ENCODE data around the gene CLEC4A.
A peak's percentile ranks its signal among the peaks of the same experiment; 100 is the strongest.
"Not testable (repeated sequence)": the region's sequence is repeated elsewhere in the genome, so short reads cannot be mapped to it uniquely, and the experiment has no call there.

Gene CLEC4A

DNA sequence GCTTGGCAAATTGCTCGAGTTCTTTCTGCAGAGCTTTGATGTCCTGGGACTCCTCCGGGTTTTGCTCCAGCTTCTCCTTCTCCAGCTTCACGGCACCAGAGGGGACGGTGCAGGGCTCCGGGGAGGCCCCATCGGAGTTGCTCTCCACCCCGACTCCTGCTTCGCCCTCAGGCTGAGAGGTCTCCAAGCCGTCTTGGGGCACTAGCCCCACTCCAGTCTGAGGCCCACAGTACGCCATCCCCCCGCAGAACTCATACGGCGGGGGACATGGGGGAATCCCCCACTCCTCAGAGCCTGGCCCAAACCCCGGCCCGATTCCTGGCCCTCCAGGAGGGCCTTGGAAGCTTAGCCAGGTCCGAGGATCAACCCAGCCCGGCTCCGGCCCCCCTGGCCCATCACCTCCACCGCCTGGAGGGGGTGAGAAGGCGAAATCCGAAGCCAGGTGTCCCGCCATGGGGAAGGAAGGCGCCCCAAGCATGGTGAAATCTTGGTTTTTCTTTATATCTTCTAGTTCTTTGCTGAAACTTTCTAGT lies 11.0 kb downstream of the CLEC4A start:
- not testable (repeated sequence) for DNase-seq (ENCODE audit: low read depth)

DNA sequence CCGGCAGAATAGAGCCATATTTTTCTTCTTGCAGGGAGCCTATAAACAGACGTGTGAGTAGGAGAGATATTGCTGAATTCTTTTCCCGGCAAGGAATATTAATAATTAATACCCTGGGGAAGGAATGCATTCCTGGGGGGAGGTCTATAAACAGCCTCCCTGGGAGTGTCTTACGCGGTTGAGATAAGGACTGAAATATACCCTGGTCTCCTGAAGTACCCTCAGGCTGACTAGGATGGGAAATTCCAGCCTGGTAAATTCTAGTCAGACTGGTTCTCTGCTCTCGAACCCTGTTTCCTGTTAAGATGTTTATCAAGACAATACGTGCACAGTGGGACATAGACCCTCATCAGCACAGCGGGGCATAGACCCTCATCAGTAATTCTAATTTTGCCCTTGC lies 18.2 kb downstream of the CLEC4A start:
- DNase-seq (ENCODE audit: low read depth) = not testable (repeated sequence)

DNA sequence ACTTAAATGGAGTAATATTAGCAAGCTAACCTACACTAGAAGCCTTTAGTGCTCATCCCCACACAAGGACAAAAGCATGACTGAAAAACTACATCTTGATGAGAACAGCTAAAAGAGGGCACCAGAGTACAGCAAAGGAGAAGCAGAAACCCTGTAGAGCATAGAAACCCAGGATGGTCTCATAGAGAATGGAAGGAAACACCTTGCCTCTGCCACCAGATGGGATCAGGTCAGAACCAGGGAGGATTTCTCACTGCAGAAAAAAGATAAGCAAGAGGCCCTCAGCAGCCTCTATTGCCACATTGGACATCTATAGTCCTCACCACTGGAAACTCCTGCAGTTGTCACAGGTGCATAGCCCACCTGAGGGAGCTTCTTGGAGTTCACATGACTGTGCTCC lies 19.8 kb downstream of the CLEC4A start:
- DNase-seq (ENCODE audit: low read depth) = no peak

DNA sequence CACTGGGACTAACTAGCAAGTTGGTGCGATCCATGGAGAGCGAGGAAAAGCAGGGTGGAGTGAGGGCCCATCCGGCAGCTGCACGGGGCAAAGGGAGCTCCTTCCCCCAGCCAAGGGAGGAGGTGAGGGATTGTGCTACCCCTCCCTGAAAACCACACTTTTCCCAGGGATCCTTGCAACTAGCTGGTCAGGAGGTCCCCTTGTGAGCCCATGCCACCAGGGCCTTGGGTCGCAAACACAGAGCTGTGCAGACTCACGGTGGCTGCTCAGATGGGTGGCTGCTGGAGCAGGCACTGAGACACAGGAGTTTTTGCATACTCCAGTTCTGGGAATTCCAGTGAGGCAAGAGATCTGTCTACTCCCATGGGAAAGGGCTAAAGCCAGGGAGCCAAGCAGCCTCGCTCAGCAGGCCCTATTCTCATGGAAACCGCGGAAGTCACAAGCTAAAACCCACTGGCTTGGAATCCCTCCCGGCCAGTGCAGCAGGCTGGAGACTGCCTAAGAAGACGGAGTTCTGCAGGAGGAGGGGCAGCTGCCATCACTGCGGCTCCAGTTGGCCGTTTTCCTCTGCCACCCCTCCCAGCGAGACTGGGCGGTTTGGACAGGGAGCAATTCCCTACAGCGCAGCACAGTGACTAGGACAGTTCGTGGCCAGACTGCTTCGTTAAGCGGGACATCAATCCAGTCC lies 22.5 kb downstream of the CLEC4A start:
- DNase-seq (ENCODE audit: low read depth) = no peak

DNA sequence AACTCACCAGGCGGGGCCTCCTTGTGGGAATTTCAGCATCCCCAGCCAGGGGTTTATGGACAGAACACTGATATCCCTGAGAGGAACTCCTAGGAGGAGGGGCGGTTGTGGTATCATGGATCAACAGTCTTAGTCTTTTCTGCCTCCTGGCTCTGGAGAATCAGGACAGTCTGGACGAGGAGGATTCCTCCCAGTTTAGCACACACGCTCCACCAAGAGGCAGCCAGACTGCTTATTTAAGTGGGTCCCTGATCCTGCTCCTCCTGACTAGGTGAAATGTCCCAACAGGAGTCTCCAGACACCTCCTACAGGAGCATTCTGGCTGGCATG lies 23.0 kb downstream of the CLEC4A start:
- DNase-seq (ENCODE audit: low read depth) = no peak

DNA sequence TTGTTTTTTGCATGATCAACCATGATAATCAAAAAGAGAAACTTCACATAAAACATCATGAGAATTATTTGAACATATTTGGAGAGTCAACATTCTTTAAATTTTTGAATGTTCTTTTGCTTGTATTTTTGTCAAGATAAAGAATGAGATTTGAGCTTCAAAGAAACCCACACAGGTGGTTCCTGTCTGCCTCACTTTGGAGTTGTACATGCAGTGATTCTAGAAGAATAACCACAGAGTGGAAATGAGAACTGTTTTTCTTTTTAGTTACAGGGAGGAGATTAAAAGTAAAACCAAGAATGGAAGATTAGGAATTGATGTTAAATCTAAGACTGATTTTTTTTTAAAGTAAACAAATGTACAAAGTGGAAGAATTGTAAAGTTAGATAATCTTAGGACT lies 31.1 kb downstream of the CLEC4A start:
- DNase-seq (ENCODE audit: low read depth) = no peak

DNA sequence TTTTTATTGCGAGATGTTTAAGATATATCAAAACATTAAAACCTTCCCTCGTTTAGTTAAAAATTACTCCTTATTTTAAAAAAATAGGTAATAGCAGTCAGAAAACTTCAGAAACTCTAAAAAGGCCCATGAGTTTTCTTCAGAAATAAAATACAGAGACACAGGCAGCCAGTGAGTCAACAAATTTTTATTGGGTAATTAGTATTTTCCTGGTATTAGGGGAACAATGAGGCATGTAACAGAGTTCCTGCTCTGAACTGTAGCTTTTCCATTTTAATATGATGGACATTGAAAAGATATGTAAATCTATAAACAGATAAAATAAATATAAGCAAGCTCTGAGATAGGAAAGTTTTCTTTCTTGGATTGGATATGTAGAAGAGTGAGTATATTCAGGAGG lies 33.0 kb downstream of the CLEC4A start:
- no peak for DNase-seq (ENCODE audit: low read depth)

DNA sequence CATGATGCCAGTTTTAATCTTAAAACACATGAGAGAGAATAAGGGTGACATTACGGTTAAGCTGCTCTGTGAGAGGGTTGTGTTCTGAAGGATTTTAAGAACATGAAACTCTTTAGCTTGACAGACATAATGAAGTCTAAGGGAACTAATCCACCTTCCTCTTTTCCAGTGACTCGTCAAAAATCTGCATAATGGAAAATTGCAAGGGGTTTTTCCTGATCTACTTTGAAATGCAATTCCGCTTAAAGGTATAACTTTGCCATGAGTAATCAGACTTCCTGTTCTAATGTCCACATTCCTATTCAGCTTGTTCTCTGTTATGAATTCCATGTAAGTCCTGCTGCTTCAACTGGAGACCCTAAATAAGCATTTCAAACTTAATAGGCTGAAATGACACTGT lies 33.4 kb downstream of the CLEC4A start, which contains the start of gene ZNF705A:
Gene ZNF705A (plus strand): TSS at position 171 of the 400 bp plus-strand sequence. CDS start 15,611 bp downstream, outside the sequence.
- no peak for DNase-seq (ENCODE audit: low read depth)

DNA sequence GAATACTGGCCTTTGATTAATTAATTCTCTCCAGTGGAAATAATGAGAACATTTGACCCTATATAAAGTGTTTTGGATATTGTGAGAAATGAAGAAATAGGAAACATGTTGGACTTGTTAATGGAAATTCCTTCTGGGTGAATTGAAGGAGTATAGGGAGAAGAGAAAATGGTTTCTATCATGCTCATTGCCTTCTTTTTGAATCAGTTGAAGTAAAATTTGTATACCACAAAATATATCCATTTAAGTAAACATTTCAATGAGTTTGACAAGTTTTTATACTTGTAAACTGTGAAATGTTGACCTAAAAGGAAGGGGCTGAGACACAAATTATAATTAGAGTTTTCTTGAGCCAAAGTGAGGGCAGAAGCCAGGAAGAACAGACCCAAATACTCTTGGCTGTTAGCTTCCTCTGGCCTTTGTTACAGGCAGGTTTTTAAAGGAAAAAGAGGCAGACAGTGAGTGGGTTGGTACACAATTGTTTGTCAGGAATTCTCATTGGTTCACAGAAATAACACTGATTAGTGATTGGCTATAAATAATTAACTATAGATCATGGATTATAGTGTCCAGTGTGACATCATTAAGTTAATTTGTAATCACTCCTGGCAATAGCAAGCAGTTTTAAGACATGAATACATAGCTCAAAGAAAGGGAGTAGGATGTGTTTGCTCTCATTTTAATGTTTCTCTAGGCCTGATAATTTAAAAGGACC lies 34.2 kb downstream of the CLEC4A start:
- no peak for DNase-seq (ENCODE audit: low read depth)

DNA sequence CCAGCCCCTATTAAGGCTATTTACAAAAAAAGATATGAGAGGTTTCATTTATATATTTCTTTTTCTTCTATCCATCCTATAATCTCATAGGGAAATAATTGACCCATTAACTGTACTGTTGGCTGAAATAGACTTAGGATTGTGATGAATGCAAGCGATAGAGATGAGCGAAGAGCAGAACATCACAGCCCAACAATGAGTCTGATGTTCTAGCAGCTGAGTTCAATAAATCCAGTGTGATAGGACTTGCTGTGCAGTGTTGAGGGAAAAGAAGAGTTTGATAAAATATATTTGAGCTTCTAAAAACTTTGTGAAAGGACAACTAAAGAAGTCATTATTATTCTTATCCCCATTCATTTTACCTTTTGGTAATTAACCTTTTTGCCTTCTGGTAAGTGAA lies 49.5 kb downstream of the CLEC4A start:
- DNase-seq (ENCODE audit: low read depth) = not testable (repeated sequence)

DNA sequence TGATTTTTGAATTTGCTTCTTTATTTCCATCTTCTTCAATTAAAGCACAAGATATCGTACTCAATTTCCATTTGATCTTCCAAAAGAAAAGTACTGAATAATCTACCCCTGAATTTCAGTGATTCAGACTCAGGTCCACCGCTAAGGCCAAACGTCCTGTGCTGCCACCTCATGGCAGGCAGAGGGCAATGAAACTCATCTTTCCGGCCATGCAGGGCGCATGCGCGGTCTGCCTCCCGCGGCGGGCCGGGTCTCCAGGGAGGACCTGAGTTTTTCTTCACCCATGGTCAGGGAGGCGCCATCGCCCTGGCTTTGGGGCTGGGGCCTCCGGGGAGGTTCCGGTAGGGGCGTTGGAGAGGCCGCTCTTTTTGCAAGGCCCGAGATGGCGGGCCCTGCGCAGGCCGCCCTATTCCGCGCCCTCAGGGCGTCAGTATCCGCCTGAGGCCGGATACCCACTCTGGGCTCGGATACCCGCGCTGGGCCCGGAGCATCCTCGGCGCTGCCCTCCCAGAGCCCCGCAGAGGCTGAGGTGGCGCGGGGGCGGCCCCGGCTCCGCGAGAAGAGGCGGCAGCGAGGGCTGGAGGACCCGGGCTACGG lies 56.7 kb downstream of the CLEC4A start:
- peak; percentile 37 for DNase-seq (ENCODE audit: low read depth)

DNA sequence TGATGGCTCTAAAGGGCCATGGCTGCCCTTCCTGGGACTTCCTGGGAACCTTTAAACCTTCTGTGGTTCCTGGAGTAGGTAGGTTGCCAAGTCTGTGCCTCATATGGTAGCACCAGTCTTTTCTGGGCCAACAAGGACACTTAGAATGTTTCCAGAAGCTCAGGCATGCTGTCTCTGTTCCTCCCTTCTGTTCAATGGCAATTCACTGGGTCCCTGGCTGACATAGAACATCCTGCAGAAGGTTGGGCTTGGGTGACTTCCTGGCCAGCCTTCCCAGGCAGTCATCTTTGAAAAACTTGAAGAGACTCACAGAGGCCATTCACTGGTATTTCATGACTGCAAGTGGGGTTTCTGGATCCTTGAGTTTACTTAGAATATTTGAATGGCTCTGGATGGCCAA lies 57.9 kb downstream of the CLEC4A start:
- not testable (repeated sequence) for DNase-seq (ENCODE audit: low read depth)

DNA sequence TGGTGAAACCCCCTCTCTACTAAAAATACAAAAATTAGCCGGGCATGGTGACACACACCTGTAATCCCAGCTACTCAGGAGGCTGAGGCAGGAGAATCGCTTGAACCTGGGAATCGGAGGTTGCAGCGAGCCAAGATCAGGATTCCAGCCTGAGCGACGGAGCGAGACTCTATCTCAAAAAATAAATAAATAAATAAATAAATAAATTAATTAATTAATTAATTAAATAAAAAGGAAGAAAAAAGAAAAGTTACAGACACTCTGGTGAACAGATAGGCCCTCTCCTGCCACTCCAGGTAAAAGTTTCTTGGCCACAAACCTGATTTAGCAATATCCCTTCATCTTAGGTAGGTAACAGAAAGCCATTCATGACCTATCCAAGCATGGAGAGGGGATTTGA lies 59.5 kb downstream of the CLEC4A start:
- DNase-seq (ENCODE audit: low read depth) = not testable (repeated sequence)

DNA sequence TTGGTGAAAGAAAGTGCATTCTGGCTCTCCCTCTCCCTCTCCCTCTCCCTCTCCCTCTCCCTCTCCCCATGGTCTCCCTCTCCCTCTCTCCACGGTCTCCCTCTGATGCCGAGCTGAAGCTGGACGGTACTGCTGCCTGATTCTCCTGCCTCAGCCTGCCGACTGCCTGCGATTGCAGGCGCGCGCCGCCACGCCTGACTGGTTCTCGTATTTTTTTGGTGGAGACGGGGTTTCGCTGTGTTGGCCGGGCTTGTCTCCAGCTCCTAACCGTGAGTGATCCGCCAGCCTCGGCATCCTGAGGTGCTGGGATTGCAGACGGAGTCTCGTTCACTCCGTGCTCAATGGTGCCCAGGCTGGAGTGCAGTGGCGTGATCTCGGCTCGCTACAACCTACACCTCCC lies 59.9 kb downstream of the CLEC4A start:
- not testable (repeated sequence) for DNase-seq (ENCODE audit: low read depth)

DNA sequence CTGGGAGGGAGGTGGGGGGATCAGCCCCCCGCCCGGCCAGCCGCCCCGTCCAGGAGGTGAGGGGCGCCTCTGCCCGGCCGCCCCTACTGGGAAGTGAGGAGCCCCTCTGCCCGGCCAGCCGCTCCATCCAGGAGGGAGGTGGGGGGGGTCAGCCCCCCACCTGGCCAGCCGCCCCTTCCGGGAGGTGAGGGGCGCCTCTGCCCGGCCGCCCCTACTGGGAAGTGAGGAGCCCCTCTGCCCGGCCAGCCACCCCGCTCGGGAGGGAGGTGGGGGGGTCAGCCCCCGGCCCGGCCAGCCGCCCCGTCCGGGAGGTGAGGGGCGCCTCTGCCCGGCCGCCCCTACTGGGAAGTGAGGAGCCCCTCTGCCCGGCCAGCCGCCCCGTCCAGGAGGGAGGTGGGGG lies 60.8 kb downstream of the CLEC4A start:
- DNase-seq (ENCODE audit: low read depth) = not testable (repeated sequence)

DNA sequence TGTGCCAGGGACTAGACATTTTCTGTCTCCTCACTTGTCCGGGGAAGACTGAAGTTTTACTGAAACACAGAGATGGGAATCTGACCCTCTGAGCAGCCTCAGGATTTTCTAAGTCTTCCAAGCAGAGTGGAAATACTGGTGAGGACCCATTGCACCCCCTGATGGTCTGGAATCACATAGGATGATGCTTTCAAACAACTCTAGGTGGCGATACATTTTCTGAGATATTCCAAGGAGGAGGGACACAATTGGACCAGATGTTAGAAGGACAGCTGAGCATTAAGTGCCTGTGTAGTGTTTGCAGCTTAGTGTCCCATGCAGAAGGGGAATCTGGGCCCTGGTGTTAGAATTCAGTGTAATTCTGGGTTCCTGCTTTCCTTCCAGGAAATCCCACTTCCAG lies 64.7 kb downstream of the CLEC4A start:
- not testable (repeated sequence) for DNase-seq (ENCODE audit: low read depth)

All from stimulated activated CD8-positive, alpha-beta memory T cell treated with anti-CD3 and anti-CD28 coated beads, Interleukin-15, amount 100 ng/mL, for 24 hours (primary cell).